ENCODE results near the gene SMIM29.
A peak's percentile ranks its signal among the peaks of the same experiment; 100 is the strongest.

SMIM29 gene

DNA sequence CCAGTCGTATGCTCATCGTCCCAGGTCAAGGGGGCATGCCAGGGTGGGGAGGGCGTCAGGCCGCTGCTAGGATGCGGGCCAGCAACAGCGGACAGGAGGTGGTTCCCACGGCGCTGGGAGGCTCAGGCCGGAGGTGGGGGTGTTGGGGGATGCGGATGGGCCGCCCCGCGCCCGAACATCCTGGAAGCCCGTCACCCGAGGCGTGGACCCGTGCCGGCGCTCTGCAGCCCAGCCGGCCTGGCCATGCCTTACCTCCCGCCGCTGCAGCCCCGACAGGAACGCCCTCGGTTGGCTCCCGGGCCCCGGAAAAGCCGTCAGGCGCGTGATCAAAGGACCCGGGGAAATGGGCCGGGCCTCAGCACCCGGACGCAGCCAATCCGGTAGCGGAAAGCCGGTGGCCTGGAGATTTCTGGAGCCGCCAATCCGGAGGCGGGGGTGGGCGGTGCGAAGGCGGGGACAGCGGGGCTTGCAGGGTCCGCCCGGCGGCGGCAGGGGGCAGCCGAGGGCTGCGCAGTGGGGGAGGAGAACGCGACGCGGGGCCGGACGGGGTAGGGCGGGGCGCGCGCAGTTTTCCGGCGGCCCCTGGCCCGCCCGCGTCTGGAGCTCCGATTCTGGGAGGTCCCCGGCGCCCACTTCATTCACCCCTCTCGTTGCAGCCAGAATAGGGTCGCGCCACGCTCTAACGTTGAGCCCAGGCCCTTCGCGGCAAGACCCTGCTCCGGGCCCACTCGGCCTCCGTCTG, at the start of gene SMIM29:
SMIM29 (minus strand) TSS at position 280 of the 742 bp plus-strand sequence. CDS start 1,215 bp downstream, outside the sequence.
- DNase-seq (ENCODE audit: low read depth), result peak; percentile 80
- peak within 1 kb of the TSS; percentile 81 for H3K4me3 ChIP-seq (ENCODE audit: low read depth, low read length)
- TF ChIP-seq, protein P1, sequence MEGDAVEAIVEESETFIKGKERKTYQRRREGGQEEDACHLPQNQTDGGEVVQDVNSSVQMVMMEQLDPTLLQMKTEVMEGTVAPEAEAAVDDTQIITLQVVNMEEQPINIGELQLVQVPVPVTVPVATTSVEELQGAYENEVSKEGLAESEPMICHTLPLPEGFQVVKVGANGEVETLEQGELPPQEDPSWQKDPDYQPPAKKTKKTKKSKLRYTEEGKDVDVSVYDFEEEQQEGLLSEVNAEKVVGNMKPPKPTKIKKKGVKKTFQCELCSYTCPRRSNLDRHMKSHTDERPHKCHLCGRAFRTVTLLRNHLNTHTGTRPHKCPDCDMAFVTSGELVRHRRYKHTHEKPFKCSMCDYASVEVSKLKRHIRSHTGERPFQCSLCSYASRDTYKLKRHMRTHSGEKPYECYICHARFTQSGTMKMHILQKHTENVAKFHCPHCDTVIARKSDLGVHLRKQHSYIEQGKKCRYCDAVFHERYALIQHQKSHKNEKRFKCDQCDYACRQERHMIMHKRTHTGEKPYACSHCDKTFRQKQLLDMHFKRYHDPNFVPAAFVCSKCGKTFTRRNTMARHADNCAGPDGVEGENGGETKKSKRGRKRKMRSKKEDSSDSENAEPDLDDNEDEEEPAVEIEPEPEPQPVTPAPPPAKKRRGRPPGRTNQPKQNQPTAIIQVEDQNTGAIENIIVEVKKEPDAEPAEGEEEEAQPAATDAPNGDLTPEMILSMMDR (IDR thresholded peaks at IDR 0.05; ENCODE audit: control insufficient read depth, extremely low read depth, insufficient read depth), result peak; percentile 93

DNA sequence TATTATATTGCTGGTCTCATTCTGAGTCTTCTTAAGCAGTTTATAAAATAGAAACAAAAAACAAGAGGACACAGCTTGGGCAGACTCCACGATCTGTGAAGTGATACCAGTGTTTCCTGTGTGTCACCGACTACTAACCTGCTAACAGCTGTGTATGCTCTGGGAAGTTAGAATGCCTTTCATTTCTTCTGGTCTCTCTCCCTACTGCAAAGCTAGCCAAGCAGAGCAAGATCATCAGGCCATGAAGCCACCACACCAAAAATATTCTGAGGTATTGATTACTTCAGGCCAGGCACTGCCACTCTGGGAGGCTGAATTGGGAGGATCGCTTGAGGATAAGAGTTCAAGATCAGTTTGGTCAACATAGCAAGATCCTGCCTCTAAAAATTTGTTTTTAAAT, 46.9 kb upstream of the SMIM29 start:
- no peak overlapping the region for H3K4me3 ChIP-seq (ENCODE audit: low read depth, low read length)
- TF ChIP-seq, protein P1 (IDR thresholded peaks at IDR 0.05; ENCODE audit: control insufficient read depth, extremely low read depth, insufficient read depth), result no peak
- DNase-seq (ENCODE audit: low read depth), result no peak

DNA sequence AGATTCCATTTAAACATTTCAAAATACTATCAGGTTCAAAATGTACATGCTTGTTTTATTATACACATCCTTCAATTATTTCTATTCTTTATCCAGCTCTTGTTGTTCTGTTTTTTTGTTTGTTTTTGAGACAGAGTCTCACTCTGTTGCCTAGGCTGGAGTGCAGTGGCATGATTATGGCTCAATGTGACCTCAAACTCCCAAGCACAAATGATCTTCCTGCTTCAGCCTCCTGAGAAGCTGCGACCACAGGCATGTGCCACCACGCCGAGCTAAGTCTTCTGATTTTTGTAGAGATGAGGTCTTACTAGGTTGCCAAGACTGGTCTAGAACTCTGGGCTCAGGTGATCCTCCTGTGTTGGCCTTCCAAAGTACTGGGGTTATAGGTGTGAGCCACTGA, 44.1 kb upstream of the SMIM29 start:
- TF ChIP-seq, protein P1 (IDR thresholded peaks at IDR 0.05; ENCODE audit: control insufficient read depth, extremely low read depth, insufficient read depth), result no peak
- no peak overlapping the region for H3K4me3 ChIP-seq (ENCODE audit: low read depth, low read length)
- no peak for DNase-seq (ENCODE audit: low read depth)

DNA sequence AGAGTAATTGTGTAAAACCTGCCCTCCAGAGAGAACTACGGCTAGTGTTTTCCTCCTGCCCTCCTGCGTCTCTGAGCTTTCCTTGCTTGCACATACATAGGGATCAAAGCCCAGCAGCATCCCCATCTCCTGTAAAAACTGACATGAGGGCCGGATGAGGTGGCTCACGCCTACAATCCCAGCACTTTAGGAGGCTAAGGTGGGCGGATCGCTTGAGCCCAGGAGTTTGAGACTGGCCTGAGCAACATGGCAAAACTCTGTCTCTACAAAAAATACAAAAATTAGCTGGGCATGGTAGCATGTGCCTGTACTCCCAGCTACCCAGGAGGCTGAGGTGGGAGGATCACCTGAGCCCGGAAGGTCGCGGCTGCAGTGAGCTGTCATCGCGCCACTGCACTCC, 40.3 kb upstream of the SMIM29 start:
- TF ChIP-seq, protein P1 (IDR thresholded peaks at IDR 0.05; ENCODE audit: control insufficient read depth, extremely low read depth, insufficient read depth), result no peak
- no peak for DNase-seq (ENCODE audit: low read depth)
- H3K4me3 ChIP-seq (ENCODE audit: low read depth, low read length), result no peak overlapping the region

DNA sequence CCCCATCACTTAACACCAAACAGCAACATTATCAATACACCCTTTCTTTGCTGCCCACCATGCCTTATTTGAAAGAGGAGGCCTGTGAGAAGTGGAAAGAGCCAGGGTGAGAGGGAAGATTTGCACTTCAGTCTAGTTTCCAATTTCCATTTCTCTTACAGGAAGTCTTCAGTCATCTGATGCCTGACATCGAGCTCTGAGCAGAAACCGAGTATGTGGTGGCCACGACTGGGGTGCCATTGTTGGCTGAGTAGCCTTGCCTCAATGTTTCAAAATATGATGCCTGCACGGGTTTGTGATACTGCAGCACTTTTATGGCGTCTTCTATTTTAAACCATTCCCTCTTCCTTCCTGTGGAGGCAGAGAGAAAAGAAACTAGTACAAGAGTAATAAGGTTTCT, 39.8 kb upstream of the SMIM29 start:
- DNase-seq (ENCODE audit: low read depth), result no peak
- TF ChIP-seq, protein P1 (IDR thresholded peaks at IDR 0.05; ENCODE audit: control insufficient read depth, extremely low read depth, insufficient read depth), result no peak
- H3K4me3 ChIP-seq (ENCODE audit: low read depth, low read length), result no peak overlapping the region

DNA sequence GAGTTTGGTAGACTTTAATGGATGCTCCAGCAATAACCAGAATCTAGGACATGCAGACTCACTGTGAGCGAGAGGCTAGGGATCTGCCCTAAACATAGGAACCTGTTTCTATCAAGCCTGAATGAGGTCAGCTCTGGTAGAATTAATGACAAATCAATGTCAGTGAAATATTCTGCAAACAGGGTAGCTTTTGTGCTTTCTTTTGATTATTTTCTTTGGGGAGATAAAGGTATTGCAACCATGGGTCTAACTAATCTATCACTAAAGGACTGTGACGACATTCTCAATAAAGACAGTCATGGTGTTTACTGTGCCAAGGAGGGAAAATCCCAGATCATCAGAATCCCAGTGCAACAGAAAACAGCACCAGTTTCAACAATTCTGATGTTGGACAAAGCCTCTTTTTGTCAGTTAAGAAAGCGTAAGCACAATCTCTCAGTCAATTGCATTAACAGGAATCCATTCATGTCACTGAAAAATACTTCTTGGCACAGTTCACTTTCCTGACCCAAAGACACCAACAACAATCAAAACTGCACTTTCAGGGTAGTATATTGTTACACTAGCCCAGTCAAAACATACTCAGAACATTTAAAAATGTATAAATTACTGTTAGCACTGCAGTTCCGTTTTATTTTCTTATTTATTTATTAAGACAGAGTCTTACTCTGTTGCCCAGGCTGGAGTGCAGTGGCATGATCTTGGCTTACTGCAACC, 36.8 kb upstream of the SMIM29 start:
- no peak for DNase-seq (ENCODE audit: low read depth)
- no peak overlapping the region for H3K4me3 ChIP-seq (ENCODE audit: low read depth, low read length)
- TF ChIP-seq, protein P1 (IDR thresholded peaks at IDR 0.05; ENCODE audit: control insufficient read depth, extremely low read depth, insufficient read depth), result no peak
